SK-N-SH (cell line): ENCODE results near the gene KIF15.

Experiments
- CTCF ChIP-seq: fragments of 200-600 bp; sonication (generic); IDR thresholded peaks from 2 replicates; pipeline ENCODE4 v1.6.1; 2017; ENCODE audit warnings: antibody characterized with exemption, mild to moderate bottlenecking, moderate library complexity
- ELF1 ChIP-seq: IDR thresholded peaks from 2 replicates; pipeline ENCODE4 v1.4.0; 2012
- EP300 ChIP-seq, 2 experiments: IDR thresholded peaks; 2 replicates each; pipeline versions ENCODE4 v1.4.0 to v1.6.1; 2012; ENCODE audit warnings: borderline replicate concordance in 1 of 2, low read depth in 1 of 2, low read length in 1 of 2
- EZH2phosphoT487 ChIP-seq: fragments of 200-600 bp; sonication (generic); IDR thresholded peaks from 2 replicates; pipeline ENCODE4 v1.6.1; 2017; ENCODE audit warnings: low read depth, mixed run types, mild to moderate bottlenecking, antibody characterized with exemption, moderate library complexity, borderline replicate concordance
- FOXJ3 ChIP-seq: sonication (generic); formaldehyde crosslinking; IDR thresholded peaks from 2 replicates; pipeline ENCODE4 v1.5.1; 2020; ENCODE audit warnings: mild to moderate bottlenecking, missing genetic modification reagents
- IRF3 ChIP-seq: fragments of 150-350 bp; IDR thresholded peaks from 2 replicates; pipeline ENCODE4 v1.6.1; 2016; ENCODE audit warnings: mild to moderate bottlenecking, low read depth, low read length
- NFIC ChIP-seq: IDR thresholded peaks from 2 replicates; pipeline ENCODE4 v1.4.0; 2012; ENCODE audit warnings: borderline replicate concordance
- POLR2AphosphoS5 ChIP-seq: IDR thresholded peaks from 2 replicates; pipeline ENCODE4 v1.6.1; 2012; ENCODE audit warnings: low read depth, low read length
- RAD21 ChIP-seq: IDR thresholded peaks from 2 replicates; pipeline ENCODE4 v1.6.1; 2012; ENCODE audit warnings: mild to moderate bottlenecking, low read length
- YY1 ChIP-seq: IDR thresholded peaks from 2 replicates; pipeline ENCODE4 v1.4.0; 2012; ENCODE audit warnings: low read depth, mild to moderate bottlenecking

GRCh38 chr3:44762170-44762677 is 630 bp downstream of the KIF15 start:
- TF ChIP-seq EP300 (IDR thresholded peaks at IDR 0.05; ENCODE audit: borderline replicate concordance in 1 of 2, low read depth in 1 of 2, low read length in 1 of 2): no peak
- TF ChIP-seq CTCF: no peak
- TF ChIP-seq RAD21: no peak
- no peak for TF ChIP-seq FOXJ3
- TF ChIP-seq YY1: no peak
- no peak for TF ChIP-seq ELF1
- TF ChIP-seq EZH2phosphoT487: no peak
- no peak for TF ChIP-seq NFIC
- no peak for TF ChIP-seq POLR2AphosphoS5
- TF ChIP-seq IRF3: no peak
